ENCODE results near the gene TP53TG3D.
"Not testable (repeated sequence)": the region's sequence is repeated elsewhere in the genome, so short reads cannot be mapped to it uniquely, and the experiment has no call there.

The TP53TG3D gene

GRCh38 chr16:32281910-32282309, 28.8 kb downstream of the TP53TG3D start:
- H3K14ac ChIP-seq (ENCODE audit: low read length in 2 of 2); H2BK12ac ChIP-seq (ENCODE audit: low read length in 2 of 2); H2AFZ ChIP-seq (ENCODE audit: low read depth, low read length); H3K9me3 ChIP-seq (ENCODE audit: control insufficient read depth, low read length); H4K91ac ChIP-seq (ENCODE audit: low read length); H3K4me2 ChIP-seq (ENCODE audit: low read length, poor library complexity, severe bottlenecking); H2BK120ac ChIP-seq (ENCODE audit: low read depth, low read length); H3K4me3 ChIP-seq (ENCODE audit: insufficient read depth in 1 of 2, low read depth in 1 of 2, low read length in 2 of 2); H2BK5ac ChIP-seq (ENCODE audit: low read depth, low read length, poor library complexity, severe bottlenecking); H3K36me3 ChIP-seq (ENCODE audit: control insufficient read depth in 1 of 2, insufficient read depth in 2 of 2, low read depth in 1 of 2, low read length in 2 of 2); H3K4ac ChIP-seq (ENCODE audit: low read depth in 1 of 2, low read length in 2 of 2); H4K8ac ChIP-seq (ENCODE audit: low read length); H2AK5ac ChIP-seq (ENCODE audit: low read length, severe bottlenecking); H3K79me1 ChIP-seq (replicated peaks; ENCODE audit: low read length, poor library complexity, severe bottlenecking); H3K23ac ChIP-seq (ENCODE audit: low read length in 2 of 2); H3K9ac ChIP-seq (ENCODE audit: low read length); H3K27ac ChIP-seq (ENCODE audit: low read length, poor library complexity, severe bottlenecking); H3K27me3 ChIP-seq (ENCODE audit: control insufficient read depth in 1 of 2, insufficient read depth in 1 of 2, low read length in 2 of 2); H3K18ac ChIP-seq (ENCODE audit: low read depth in 1 of 2, low read length in 2 of 2); H3K4me1 ChIP-seq (ENCODE audit: control insufficient read depth, insufficient read depth, low read depth, low read length); DNase-seq; H2BK15ac ChIP-seq (ENCODE audit: low read depth, poor library complexity, severe bottlenecking): not testable (repeated sequence)
- WGBS = no CpG with 5 or more reads among the region's 1 CpG

- not testable (repeated sequence) for H3K4ac ChIP-seq (ENCODE audit: low read depth in 1 of 2, low read length in 2 of 2); DNase-seq; H3K36me3 ChIP-seq (ENCODE audit: control insufficient read depth in 1 of 2, insufficient read depth in 2 of 2, low read depth in 1 of 2, low read length in 2 of 2); H2BK12ac ChIP-seq (ENCODE audit: low read length in 2 of 2); H2BK120ac ChIP-seq (ENCODE audit: low read depth, low read length); H4K91ac ChIP-seq (ENCODE audit: low read length); H3K4me3 ChIP-seq (ENCODE audit: insufficient read depth in 1 of 2, low read depth in 1 of 2, low read length in 2 of 2); H2AK5ac ChIP-seq (ENCODE audit: low read length, severe bottlenecking); H3K9ac ChIP-seq (ENCODE audit: low read length); H3K4me2 ChIP-seq (ENCODE audit: low read length, poor library complexity, severe bottlenecking); H3K27me3 ChIP-seq (ENCODE audit: control insufficient read depth in 1 of 2, insufficient read depth in 1 of 2, low read length in 2 of 2); H4K8ac ChIP-seq (ENCODE audit: low read length); H2AFZ ChIP-seq (ENCODE audit: low read depth, low read length); H3K14ac ChIP-seq (ENCODE audit: low read length in 2 of 2); H3K23ac ChIP-seq (ENCODE audit: low read length in 2 of 2); H3K18ac ChIP-seq (ENCODE audit: low read depth in 1 of 2, low read length in 2 of 2); H2BK5ac ChIP-seq (ENCODE audit: low read depth, low read length, poor library complexity, severe bottlenecking); H3K27ac ChIP-seq (ENCODE audit: low read length, poor library complexity, severe bottlenecking); H3K4me1 ChIP-seq (ENCODE audit: control insufficient read depth, insufficient read depth, low read depth, low read length); H3K9me3 ChIP-seq (ENCODE audit: control insufficient read depth, low read length); H2BK15ac ChIP-seq (ENCODE audit: low read depth, poor library complexity, severe bottlenecking); H3K79me1 ChIP-seq (replicated peaks; ENCODE audit: low read length, poor library complexity, severe bottlenecking)
Measured at GRCh38 chr16:32283024-32283423, 29.9 kb downstream of the TP53TG3D start.

GRCh38 chr16:32283917-32284495, 30.9 kb downstream of the TP53TG3D start:
- not testable (repeated sequence) for H2BK5ac ChIP-seq (ENCODE audit: low read depth, low read length, poor library complexity, severe bottlenecking); H3K4me3 ChIP-seq (ENCODE audit: insufficient read depth in 1 of 2, low read depth in 1 of 2, low read length in 2 of 2); H3K14ac ChIP-seq (ENCODE audit: low read length in 2 of 2); H3K4me2 ChIP-seq (ENCODE audit: low read length, poor library complexity, severe bottlenecking); H2BK120ac ChIP-seq (ENCODE audit: low read depth, low read length); H3K18ac ChIP-seq (ENCODE audit: low read depth in 1 of 2, low read length in 2 of 2); H3K9me3 ChIP-seq (ENCODE audit: control insufficient read depth, low read length); H3K79me1 ChIP-seq (replicated peaks; ENCODE audit: low read length, poor library complexity, severe bottlenecking); H3K23ac ChIP-seq (ENCODE audit: low read length in 2 of 2); H2BK15ac ChIP-seq (ENCODE audit: low read depth, poor library complexity, severe bottlenecking); H2BK12ac ChIP-seq (ENCODE audit: low read length in 2 of 2); H2AFZ ChIP-seq (ENCODE audit: low read depth, low read length); H3K27me3 ChIP-seq (ENCODE audit: control insufficient read depth in 1 of 2, insufficient read depth in 1 of 2, low read length in 2 of 2); H3K4me1 ChIP-seq (ENCODE audit: control insufficient read depth, insufficient read depth, low read depth, low read length); H3K9ac ChIP-seq (ENCODE audit: low read length); H3K27ac ChIP-seq (ENCODE audit: low read length, poor library complexity, severe bottlenecking); H3K36me3 ChIP-seq (ENCODE audit: control insufficient read depth in 1 of 2, insufficient read depth in 2 of 2, low read depth in 1 of 2, low read length in 2 of 2); H3K4ac ChIP-seq (ENCODE audit: low read depth in 1 of 2, low read length in 2 of 2); H4K91ac ChIP-seq (ENCODE audit: low read length); H4K8ac ChIP-seq (ENCODE audit: low read length); DNase-seq; H2AK5ac ChIP-seq (ENCODE audit: low read length, severe bottlenecking)
- 61% methylated on average over 5 of the region's 5 CpGs for WGBS

GRCh38 chr16:32284800-32285796, 32.0 kb downstream of the TP53TG3D start:
- not testable (repeated sequence) for H3K9me3 ChIP-seq (ENCODE audit: control insufficient read depth, low read length); H3K18ac ChIP-seq (ENCODE audit: low read depth in 1 of 2, low read length in 2 of 2); H4K8ac ChIP-seq (ENCODE audit: low read length); H3K14ac ChIP-seq (ENCODE audit: low read length in 2 of 2); H2AK5ac ChIP-seq (ENCODE audit: low read length, severe bottlenecking); H3K27ac ChIP-seq (ENCODE audit: low read length, poor library complexity, severe bottlenecking); H3K27me3 ChIP-seq (ENCODE audit: control insufficient read depth in 1 of 2, insufficient read depth in 1 of 2, low read length in 2 of 2); H3K4me1 ChIP-seq (ENCODE audit: control insufficient read depth, insufficient read depth, low read depth, low read length); H3K4me2 ChIP-seq (ENCODE audit: low read length, poor library complexity, severe bottlenecking); H3K4me3 ChIP-seq (ENCODE audit: insufficient read depth in 1 of 2, low read depth in 1 of 2, low read length in 2 of 2); DNase-seq; H3K23ac ChIP-seq (ENCODE audit: low read length in 2 of 2); H4K91ac ChIP-seq (ENCODE audit: low read length); H2BK12ac ChIP-seq (ENCODE audit: low read length in 2 of 2); H3K9ac ChIP-seq (ENCODE audit: low read length); H3K79me1 ChIP-seq (replicated peaks; ENCODE audit: low read length, poor library complexity, severe bottlenecking); H2BK120ac ChIP-seq (ENCODE audit: low read depth, low read length); H2AFZ ChIP-seq (ENCODE audit: low read depth, low read length); H2BK5ac ChIP-seq (ENCODE audit: low read depth, low read length, poor library complexity, severe bottlenecking); H3K4ac ChIP-seq (ENCODE audit: low read depth in 1 of 2, low read length in 2 of 2); H2BK15ac ChIP-seq (ENCODE audit: low read depth, poor library complexity, severe bottlenecking); H3K36me3 ChIP-seq (ENCODE audit: control insufficient read depth in 1 of 2, insufficient read depth in 2 of 2, low read depth in 1 of 2, low read length in 2 of 2)
- WGBS = 49% methylated on average over 3 of the region's 3 CpGs
